C1 segment of cervical spinal cord (tissue), 14 donors: ENCODE measurements around the gene PYGO2.
"Not testable (repeated sequence)": the region's sequence is repeated elsewhere in the genome, so short reads cannot be mapped to it uniquely, and the experiment has no call there.

Experiments
- DNase-seq, 14 donors: peaks; one replicate each; lab custom pipeline; 2025; lab: John Stamatoyannopoulos, UW

The PYGO2 gene

DNA sequence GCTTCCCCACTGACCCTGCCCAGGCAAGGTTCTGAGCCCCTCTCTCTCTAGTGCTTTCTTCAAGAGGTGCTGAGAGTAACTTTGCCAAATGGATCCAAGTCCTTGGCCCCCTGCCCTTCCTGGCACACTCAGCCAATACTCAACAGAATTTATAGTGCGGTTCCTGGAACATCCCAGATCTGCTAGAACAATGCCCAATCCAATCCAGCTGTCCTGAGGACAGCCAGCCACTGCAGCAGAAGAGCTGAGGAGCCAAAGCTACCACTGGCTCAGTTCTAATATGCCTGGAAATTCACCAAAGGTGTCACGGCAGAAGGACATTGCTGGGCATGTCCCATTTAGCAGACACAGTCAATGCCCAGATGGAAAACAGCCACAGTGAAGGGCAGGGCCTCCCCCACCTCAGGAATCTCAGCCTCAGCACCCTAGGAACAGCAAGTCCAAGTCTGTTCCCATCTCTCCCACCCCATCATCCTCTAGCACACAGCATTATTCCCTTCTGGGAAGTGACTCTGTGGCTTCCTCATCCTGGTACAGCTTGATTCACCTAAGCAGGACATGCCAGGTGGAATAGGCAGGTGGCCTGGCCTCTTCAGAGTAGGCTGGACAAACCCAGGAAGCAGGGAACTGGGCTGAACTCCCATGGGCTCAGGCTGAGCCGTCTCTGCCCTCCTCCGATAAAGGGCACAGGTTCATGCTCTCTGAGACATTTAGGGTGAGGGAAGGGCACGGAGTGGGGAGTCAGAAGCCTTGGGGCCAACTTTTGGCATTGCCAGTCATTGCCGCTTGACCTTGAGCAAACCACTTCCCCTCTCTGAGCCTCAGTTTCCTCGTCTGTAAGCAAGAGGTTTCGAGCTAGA lies 49.7 kb downstream of the PYGO2 start:
- DNase-seq: peak in 2 of 14 donors; percentile 19 to 53

DNA sequence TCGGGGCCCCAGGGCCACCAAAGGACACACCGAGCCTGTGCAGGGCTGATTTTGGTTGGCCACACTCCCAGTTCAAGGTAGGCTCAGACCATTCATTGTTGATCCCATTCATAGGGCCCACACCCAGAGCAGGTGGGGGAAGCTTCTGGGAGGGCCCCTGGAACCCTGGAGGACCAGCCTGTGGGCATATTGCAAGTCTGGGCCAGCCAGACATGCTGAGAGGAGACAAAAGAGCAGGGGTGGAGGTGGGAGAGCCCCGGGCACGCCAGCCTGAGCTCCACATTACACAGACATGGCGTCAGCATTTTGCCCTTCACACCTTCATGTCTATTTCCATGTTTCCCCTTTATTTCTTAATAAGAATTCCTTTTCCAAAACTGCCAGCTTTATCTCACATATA lies 50.7 kb downstream of the PYGO2 start:
- DNase-seq: no peak

DNA sequence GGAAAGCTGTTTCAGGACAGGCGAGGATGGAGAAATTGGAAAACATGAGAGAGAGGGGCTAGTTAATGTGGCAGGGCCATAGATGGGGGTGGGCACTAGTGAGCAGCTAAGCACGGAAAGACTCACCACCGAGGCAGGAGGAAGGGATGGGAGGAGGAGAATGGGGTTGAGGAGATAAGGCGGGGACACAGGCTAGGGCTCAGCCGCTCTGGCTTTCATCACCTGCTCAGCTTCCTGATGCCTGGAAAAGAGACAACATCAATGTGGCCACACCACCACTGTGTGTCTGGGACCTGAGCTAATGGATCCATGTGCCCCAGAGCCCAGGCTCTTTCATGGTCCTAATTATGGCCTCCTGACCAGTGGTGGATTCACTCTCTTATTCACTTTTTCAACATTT lies 52.6 kb downstream of the PYGO2 start:
- DNase-seq: no peak

DNA sequence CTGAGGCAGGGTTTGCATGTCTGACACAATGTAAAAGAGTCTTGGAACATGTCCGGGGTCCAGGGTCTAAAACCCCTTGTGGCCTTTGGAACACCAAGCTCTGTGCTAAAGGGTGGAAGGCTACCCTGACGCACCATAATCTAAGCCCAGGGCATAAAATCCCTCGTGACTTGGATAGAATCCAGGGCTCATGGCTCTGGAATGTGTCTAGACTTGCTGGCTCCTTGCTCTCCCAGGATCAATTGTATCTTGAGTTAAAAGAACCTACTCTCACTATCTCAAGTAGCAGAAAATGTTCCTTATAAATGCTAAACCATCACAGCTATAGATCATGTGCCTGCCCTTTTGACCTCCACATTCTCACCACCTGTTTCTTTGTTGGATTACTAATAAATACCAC lies 53.5 kb downstream of the PYGO2 start:
- DNase-seq: not testable (repeated sequence)
